BLaER1 treated with 17β-estradiol and CSF1 and Interleukin-3, amounts not matched to agents 10 nM and 100 nM (cell line): ENCODE measurements around the gene ATF7.
A peak's percentile ranks its signal among the peaks of the same experiment; 100 is the strongest.
"Not testable (repeated sequence)": the region's sequence is repeated elsewhere in the genome, so short reads cannot be mapped to it uniquely, and the experiment has no call there.

Experiments
- H3K27ac ChIP-seq, 11 experiments: shearing (Covaris generic); formaldehyde crosslinking; 2 replicates each; pipeline ENCODE4 v1.8.1; 2022
- H3K27me3 ChIP-seq, 11 experiments: shearing (Covaris generic); formaldehyde crosslinking; 2 replicates each; pipeline ENCODE4 v1.8.1; 2022
- H3K36me3 ChIP-seq, 11 experiments: shearing (Covaris generic); formaldehyde crosslinking; 2 replicates each; pipeline ENCODE4 v1.8.1; 2022
- H3K4me1 ChIP-seq, 10 experiments: shearing (Covaris generic); formaldehyde crosslinking; 2 replicates each; pipeline ENCODE4 v1.8.1; 2022
- H3K4me2 ChIP-seq, 11 experiments: shearing (Covaris generic); formaldehyde crosslinking; 2 replicates each; pipeline ENCODE4 v1.8.1; 2022
- H3K4me3 ChIP-seq, 10 experiments: shearing (Covaris generic); formaldehyde crosslinking; 2 replicates each; pipeline ENCODE4 v1.8.1; 2022
- H3K9ac ChIP-seq, 11 experiments: shearing (Covaris generic); formaldehyde crosslinking; 2 replicates each; pipeline ENCODE4 v1.8.1; 2022
- H3K9me3 ChIP-seq, 11 experiments: shearing (Covaris generic); formaldehyde crosslinking; replicated peaks in 1 of 11; 2 replicates each; pipeline ENCODE4 v1.8.1; 2022
- H4K20me1 ChIP-seq, 11 experiments: shearing (Covaris generic); formaldehyde crosslinking; 2 replicates each; pipeline ENCODE4 v1.8.1; 2022
- Cebpa-rat ChIP-seq, 11 experiments: shearing (Covaris generic); IDR thresholded peaks; 2 replicates each; pipeline ENCODE4 v1.8.1; 2022

Gene ATF7

GRCh38 chr12:53578783-53579182, 47.4 kb downstream of the ATF7 start:
- peaks cover 0 to 57% (median 27%) of the 10 kb centered on the region in 11 experiments; a peak in 20 of 22 replicates for H3K36me3 ChIP-seq
- peaks cover 0 to 31% (median 10%) of the 10 kb centered on the region in 11 experiments; a peak in 9 of 22 replicates for H4K20me1 ChIP-seq
- no peak overlapping the region for H3K27ac ChIP-seq
- H3K9ac ChIP-seq: no peak overlapping the region
- H3K9me3 ChIP-seq: peaks cover 0 to 4% (median under 1%) of the 10 kb centered on the region in 11 experiments; a peak in 6 of 22 replicates
- no peaks in the 10 kb centered on the region for H3K27me3 ChIP-seq
- no peak overlapping the region for H3K4me2 ChIP-seq
- TF ChIP-seq Cebpa-rat (IDR thresholded peaks at IDR 0.05): no peak
- H3K4me1 ChIP-seq: peaks cover 7 to 60% (median 35%) of the 10 kb centered on the region in 10 experiments
- H3K4me3 ChIP-seq: no peak overlapping the region

GRCh38 chr12:53577941-53578352, 48.2 kb downstream of the ATF7 start:
- Histone ChIP-seq H3K9ac (no peak overlapping the region), H3K27ac (peak overlapping the region in 1 of 11 experiments; percentile 13; a peak in 1 of 22 replicates)

GRCh38 chr12:53575502-53576249, 50.5 kb downstream of the ATF7 start:
- Histone ChIP-seq H3K27me3 (no peaks in the 10 kb centered on the region), H3K27ac (peak overlapping the region; percentile 1 to 74 (median 37); a peak in 16 of 22 replicates), H3K4me1 (peaks cover 12 to 77% (median 42%) of the 10 kb centered on the region in 10 experiments), H3K4me2 (peak overlapping the region in 9 of 11 experiments; percentile 21 to 82 (median 72); a peak in 18 of 22 replicates), H3K36me3 (peaks cover 14 to 72% (median 34%) of the 10 kb centered on the region in 11 experiments; a peak in 20 of 22 replicates), H3K9ac (peak overlapping the region in 4 of 11 experiments; percentile 14 to 49 (median 33); a peak in 5 of 22 replicates), H3K9me3 (no peaks in the 10 kb centered on the region; a peak in 1 of 22 replicates), H4K20me1 (peaks cover 0 to 31% (median 6%) of the 10 kb centered on the region in 11 experiments; a peak in 9 of 22 replicates), H3K4me3 (0 out of 20 replicates have a peak overlapping the region, but pooled peaks of 1 of the 10 experiments have one; percentile 26)
- TF ChIP-seq Cebpa-rat (IDR thresholded peaks at IDR 0.05): no peak

More at GRCh38 chr12:53577941-53578352, 48.2 kb downstream of the ATF7 start:
- H3K4me1 ChIP-seq: peaks cover 7 to 68% (median 35%) of the 10 kb centered on the region in 10 experiments
- H3K9me3 ChIP-seq: no peaks in the 10 kb centered on the region
- H3K4me2 ChIP-seq: peak overlapping the region in 1 of 11 experiments; percentile 72; a peak in 2 of 22 replicates
- TF ChIP-seq Cebpa-rat (IDR thresholded peaks at IDR 0.05): no peak
- peaks cover 0 to 62% (median 26%) of the 10 kb centered on the region in 11 experiments; a peak in 17 of 22 replicates for H3K36me3 ChIP-seq
- peaks cover 0 to 31% (median 10%) of the 10 kb centered on the region in 11 experiments; a peak in 9 of 22 replicates for H4K20me1 ChIP-seq
- H3K4me3 ChIP-seq: no peak overlapping the region
- no peaks in the 10 kb centered on the region for H3K27me3 ChIP-seq

- Histone ChIP-seq H3K27ac (peak overlapping the region in 5 of 11 experiments; percentile 16 to 60 (median 25); a peak in 7 of 22 replicates), H3K4me1 (peaks cover 6 to 58% (median 34%) of the 10 kb centered on the region in 10 experiments; a peak in 19 of 20 replicates), H3K9ac (peak overlapping the region in 1 of 11 experiments; percentile 28; a peak in 2 of 22 replicates), H3K4me2 (peak overlapping the region; percentile 3 to 57 (median 44); a peak in 18 of 22 replicates), H3K27me3 (no peaks in the 10 kb centered on the region), H4K20me1 (peaks cover 0 to 39% (median 0%) of the 10 kb centered on the region in 11 experiments; a peak in 7 of 22 replicates), H3K9me3 (no peaks in the 10 kb centered on the region; a peak in 1 of 22 replicates), H3K36me3 (peaks cover 22 to 56% (median 34%) of the 10 kb centered on the region in 11 experiments; a peak in 19 of 22 replicates), H3K4me3 (no peak overlapping the region)
- no peak for TF ChIP-seq Cebpa-rat (IDR thresholded peaks at IDR 0.05)
These were observed 53.9 kb downstream of the ATF7 start for GRCh38 chr12:53572134-53572758.

- H3K9me3 ChIP-seq: no peaks in the 10 kb centered on the region; a peak in 1 of 22 replicates
- H3K4me2 ChIP-seq: no peak overlapping the region
- H4K20me1 ChIP-seq: peaks cover 0 to 42% (median 0%) of the 10 kb centered on the region in 11 experiments; a peak in 7 of 22 replicates
- peaks cover 6 to 50% (median 25%) of the 10 kb centered on the region in 10 experiments; a peak in 19 of 20 replicates for H3K4me1 ChIP-seq
- no peak overlapping the region for H3K4me3 ChIP-seq
- peaks cover 21 to 46% (median 32%) of the 10 kb centered on the region in 11 experiments; a peak in 18 of 22 replicates for H3K36me3 ChIP-seq
- no peak for TF ChIP-seq Cebpa-rat (IDR thresholded peaks at IDR 0.05)
- H3K27me3 ChIP-seq: no peaks in the 10 kb centered on the region
- H3K9ac ChIP-seq: no peak overlapping the region
- no peak overlapping the region for H3K27ac ChIP-seq
These were observed 54.9 kb downstream of the ATF7 start for GRCh38 chr12:53571295-53571694.

- H3K27ac ChIP-seq: no peak overlapping the region
- no peak overlapping the region for H3K4me2 ChIP-seq
- H3K9me3 ChIP-seq: no peaks in the 10 kb centered on the region; a peak in 1 of 22 replicates
- peaks cover 19 to 49% (median 24%) of the 10 kb centered on the region in 10 experiments for H3K4me1 ChIP-seq
- peaks cover 0 to 57% (median 3%) of the 10 kb centered on the region in 11 experiments; a peak in 8 of 22 replicates for H4K20me1 ChIP-seq
- no peak for TF ChIP-seq Cebpa-rat (IDR thresholded peaks at IDR 0.05)
- H3K36me3 ChIP-seq: peaks cover 8 to 35% (median 23%) of the 10 kb centered on the region in 11 experiments; a peak in 17 of 22 replicates
- H3K4me3 ChIP-seq: no peak overlapping the region
- H3K9ac ChIP-seq: no peak overlapping the region
- no peaks in the 10 kb centered on the region for H3K27me3 ChIP-seq
These were observed 57.2 kb downstream of the ATF7 start for GRCh38 chr12:53568809-53569557.

GRCh38 chr12:53567961-53568808, 58.0 kb downstream of the ATF7 start:
- no peak overlapping the region for H3K9ac ChIP-seq
- H4K20me1 ChIP-seq: peaks cover 0 to 65% (median 5%) of the 10 kb centered on the region in 11 experiments; a peak in 7 of 22 replicates
- H3K27ac ChIP-seq: no peak overlapping the region
- no peaks in the 10 kb centered on the region; a peak in 1 of 22 replicates for H3K9me3 ChIP-seq
- no peaks in the 10 kb centered on the region for H3K27me3 ChIP-seq
- TF ChIP-seq Cebpa-rat (IDR thresholded peaks at IDR 0.05): no peak
- peaks cover 22 to 50% (median 27%) of the 10 kb centered on the region in 10 experiments for H3K4me1 ChIP-seq
- peaks cover 11 to 37% (median 21%) of the 10 kb centered on the region in 11 experiments; a peak in 16 of 22 replicates for H3K36me3 ChIP-seq
- no peak overlapping the region for H3K4me3 ChIP-seq
- H3K4me2 ChIP-seq: no peak overlapping the region

- not testable (repeated sequence) for H3K27me3 ChIP-seq, H3K9me3 ChIP-seq, H3K4me3 ChIP-seq, H3K27ac ChIP-seq, H3K9ac ChIP-seq
- Histone ChIP-seq H3K4me1 (peaks cover 14 to 57% (median 29%) of the 10 kb centered on the region in 10 experiments), H3K36me3 (peaks cover 5 to 23% (median 11%) of the 10 kb centered on the region in 11 experiments; a peak in 12 of 22 replicates), H4K20me1 (peaks cover 0 to 73% (median 5%) of the 10 kb centered on the region in 11 experiments; a peak in 7 of 22 replicates), H3K4me2 (peak overlapping the region in 9 of 11 experiments; percentile 30 to 78 (median 61); a peak in 11 of 22 replicates)
These were observed 60.8 kb downstream of the ATF7 start for GRCh38 chr12:53565376-53565775.
